Measurements from ENCODE around the gene PDE4D. TPM values are rescaled to one million over a fixed set of nuclear protein-coding genes. Genes with fewer than 3 reads are reported as not detected.

PDE4D gene
- total RNA-seq, 1 donor, result 19.9 TPM

- Histone ChIP-seq H4K20me1 (ENCODE audit: insufficient read depth, low read length) (no peaks in the 10 kb centered on the region), H2AFZ (ENCODE audit: low read length) (no peak overlapping the region)
These were observed 328.6 kb downstream of the PDE4D start for GRCh38 chr5:59564895-59565294.

GRCh38 chr5:59562756-59563389, 330.7 kb downstream of the PDE4D start:
- Histone ChIP-seq H3K4me2 (ENCODE audit: insufficient read depth, low read length) (no peak overlapping the region), H3K4me1 (ENCODE audit: insufficient read depth, low read length) (no peaks in the 10 kb centered on the region), H3K27ac (ENCODE audit: low read depth, low read length) (no peak overlapping the region), H2AFZ (ENCODE audit: low read length) (no peak overlapping the region), H4K20me1 (ENCODE audit: insufficient read depth, low read length) (no peaks in the 10 kb centered on the region), H3K4me3 (ENCODE audit: insufficient read depth, low read length) (no peak overlapping the region), H3K79me2 (ENCODE audit: insufficient read depth, low read length) (no peaks in the 10 kb centered on the region), H3K9me3 (ENCODE audit: low read depth, low read length) (no peaks in the 10 kb centered on the region), H3K27me3 (ENCODE audit: insufficient read depth, low read length) (no peaks in the 10 kb centered on the region), H3K36me3 (ENCODE audit: insufficient read depth, low read length) (no peaks in the 10 kb centered on the region)
- no peak for TF ChIP-seq CTCF (IDR thresholded peaks at IDR 0.05; ENCODE audit: extremely low read depth, low read depth, low read length)
- DNase-seq (ENCODE audit: insufficient read length, low spot score, missing footprints), result no peak

More at GRCh38 chr5:59564895-59565294, 328.6 kb downstream of the PDE4D start:
- H3K9me3 ChIP-seq (ENCODE audit: low read depth, low read length), result no peaks in the 10 kb centered on the region
- H3K27me3 ChIP-seq (ENCODE audit: insufficient read depth, low read length), result no peaks in the 10 kb centered on the region
- H3K36me3 ChIP-seq (ENCODE audit: insufficient read depth, low read length), result no peaks in the 10 kb centered on the region
- no peaks in the 10 kb centered on the region for H3K4me1 ChIP-seq (ENCODE audit: insufficient read depth, low read length)
- TF ChIP-seq CTCF (IDR thresholded peaks at IDR 0.05; ENCODE audit: extremely low read depth, low read depth, low read length), result no peak
- no peak overlapping the region for H3K27ac ChIP-seq (ENCODE audit: low read depth, low read length)
- H3K4me3 ChIP-seq (ENCODE audit: insufficient read depth, low read length), result no peak overlapping the region
- DNase-seq (ENCODE audit: insufficient read length, low spot score, missing footprints), result no peak
- H3K4me2 ChIP-seq (ENCODE audit: insufficient read depth, low read length), result no peak overlapping the region
- H3K79me2 ChIP-seq (ENCODE audit: insufficient read depth, low read length), result no peaks in the 10 kb centered on the region

GRCh38 chr5:59560553-59560952, 333.0 kb downstream of the PDE4D start:
- TF ChIP-seq CTCF (IDR thresholded peaks at IDR 0.05; ENCODE audit: extremely low read depth, low read depth, low read length), result no peak
- H2AFZ ChIP-seq (ENCODE audit: low read length), result no peak overlapping the region
- H3K36me3 ChIP-seq (ENCODE audit: insufficient read depth, low read length), result no peaks in the 10 kb centered on the region
- DNase-seq (ENCODE audit: insufficient read length, low spot score, missing footprints), result no peak
- H3K4me2 ChIP-seq (ENCODE audit: insufficient read depth, low read length), result no peak overlapping the region
- no peak overlapping the region for H3K27ac ChIP-seq (ENCODE audit: low read depth, low read length)
- no peaks in the 10 kb centered on the region for H4K20me1 ChIP-seq (ENCODE audit: insufficient read depth, low read length)
- H3K27me3 ChIP-seq (ENCODE audit: insufficient read depth, low read length), result no peaks in the 10 kb centered on the region
- no peak overlapping the region for H3K4me3 ChIP-seq (ENCODE audit: insufficient read depth, low read length)
- no peaks in the 10 kb centered on the region for H3K9me3 ChIP-seq (ENCODE audit: low read depth, low read length)
- H3K4me1 ChIP-seq (ENCODE audit: insufficient read depth, low read length), result no peaks in the 10 kb centered on the region
- H3K79me2 ChIP-seq (ENCODE audit: insufficient read depth, low read length), result no peaks in the 10 kb centered on the region

GRCh38 chr5:59559847-59560246, 333.7 kb downstream of the PDE4D start:
- no peak for TF ChIP-seq CTCF (IDR thresholded peaks at IDR 0.05; ENCODE audit: extremely low read depth, low read depth, low read length)
- H3K4me3 ChIP-seq (ENCODE audit: insufficient read depth, low read length), result no peak overlapping the region
- no peak overlapping the region for H3K27ac ChIP-seq (ENCODE audit: low read depth, low read length)
- H3K4me1 ChIP-seq (ENCODE audit: insufficient read depth, low read length), result no peaks in the 10 kb centered on the region
- no peak overlapping the region for H2AFZ ChIP-seq (ENCODE audit: low read length)
- no peaks in the 10 kb centered on the region for H3K9me3 ChIP-seq (ENCODE audit: low read depth, low read length)
- H3K27me3 ChIP-seq (ENCODE audit: insufficient read depth, low read length), result no peaks in the 10 kb centered on the region
- H3K36me3 ChIP-seq (ENCODE audit: insufficient read depth, low read length), result no peaks in the 10 kb centered on the region
- no peaks in the 10 kb centered on the region for H4K20me1 ChIP-seq (ENCODE audit: insufficient read depth, low read length)
- no peak overlapping the region for H3K4me2 ChIP-seq (ENCODE audit: insufficient read depth, low read length)
- DNase-seq (ENCODE audit: insufficient read length, low spot score, missing footprints), result no peak
- no peaks in the 10 kb centered on the region for H3K79me2 ChIP-seq (ENCODE audit: insufficient read depth, low read length)

Measured in osteoblast (primary cell).